ENCODE results near the gene UBA6.
"Not testable (repeated sequence)": the region's sequence is repeated elsewhere in the genome, so short reads cannot be mapped to it uniquely, and the experiment has no call there.

Gene UBA6

DNA sequence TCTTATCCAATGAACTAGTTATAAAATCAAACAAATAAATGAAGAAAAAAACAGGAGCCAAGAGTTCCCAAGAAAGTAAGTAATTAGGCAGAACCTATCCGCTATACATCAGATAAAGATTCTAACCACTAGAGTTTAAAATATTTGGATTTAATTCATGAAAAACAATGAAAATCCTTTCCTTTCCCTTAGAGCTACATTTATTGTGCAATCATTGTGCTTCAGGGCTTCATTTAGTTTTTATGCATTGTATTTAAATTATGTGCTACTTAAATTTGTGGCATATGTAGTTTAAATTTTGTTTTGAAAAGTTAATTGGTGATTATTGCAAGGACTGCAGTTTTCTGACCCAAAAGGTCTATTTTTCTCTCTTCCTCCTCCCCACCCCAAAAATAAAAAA, 35.3 kb upstream of the UBA6 start:
- TF ChIP-seq ZFX (IDR thresholded peaks at IDR 0.05; ENCODE audit: borderline replicate concordance) = no peak
- TF ChIP-seq, protein P1, sequence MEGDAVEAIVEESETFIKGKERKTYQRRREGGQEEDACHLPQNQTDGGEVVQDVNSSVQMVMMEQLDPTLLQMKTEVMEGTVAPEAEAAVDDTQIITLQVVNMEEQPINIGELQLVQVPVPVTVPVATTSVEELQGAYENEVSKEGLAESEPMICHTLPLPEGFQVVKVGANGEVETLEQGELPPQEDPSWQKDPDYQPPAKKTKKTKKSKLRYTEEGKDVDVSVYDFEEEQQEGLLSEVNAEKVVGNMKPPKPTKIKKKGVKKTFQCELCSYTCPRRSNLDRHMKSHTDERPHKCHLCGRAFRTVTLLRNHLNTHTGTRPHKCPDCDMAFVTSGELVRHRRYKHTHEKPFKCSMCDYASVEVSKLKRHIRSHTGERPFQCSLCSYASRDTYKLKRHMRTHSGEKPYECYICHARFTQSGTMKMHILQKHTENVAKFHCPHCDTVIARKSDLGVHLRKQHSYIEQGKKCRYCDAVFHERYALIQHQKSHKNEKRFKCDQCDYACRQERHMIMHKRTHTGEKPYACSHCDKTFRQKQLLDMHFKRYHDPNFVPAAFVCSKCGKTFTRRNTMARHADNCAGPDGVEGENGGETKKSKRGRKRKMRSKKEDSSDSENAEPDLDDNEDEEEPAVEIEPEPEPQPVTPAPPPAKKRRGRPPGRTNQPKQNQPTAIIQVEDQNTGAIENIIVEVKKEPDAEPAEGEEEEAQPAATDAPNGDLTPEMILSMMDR (IDR thresholded peaks at IDR 0.05) = no peak
- no peak overlapping the region for H3K27ac ChIP-seq

- TF ChIP-seq ZFX (IDR thresholded peaks at IDR 0.05; ENCODE audit: borderline replicate concordance) = no peak
- TF ChIP-seq, protein P1 (IDR thresholded peaks at IDR 0.05) = no peak
- no peak overlapping the region for H3K27ac ChIP-seq
Measured at GRCh38 chr4:67735325-67735724, 34.4 kb upstream of the UBA6 start.

- not testable (repeated sequence) for H3K27ac ChIP-seq
Measured at GRCh38 chr4:67730511-67730910, 29.6 kb upstream of the UBA6 start.

DNA sequence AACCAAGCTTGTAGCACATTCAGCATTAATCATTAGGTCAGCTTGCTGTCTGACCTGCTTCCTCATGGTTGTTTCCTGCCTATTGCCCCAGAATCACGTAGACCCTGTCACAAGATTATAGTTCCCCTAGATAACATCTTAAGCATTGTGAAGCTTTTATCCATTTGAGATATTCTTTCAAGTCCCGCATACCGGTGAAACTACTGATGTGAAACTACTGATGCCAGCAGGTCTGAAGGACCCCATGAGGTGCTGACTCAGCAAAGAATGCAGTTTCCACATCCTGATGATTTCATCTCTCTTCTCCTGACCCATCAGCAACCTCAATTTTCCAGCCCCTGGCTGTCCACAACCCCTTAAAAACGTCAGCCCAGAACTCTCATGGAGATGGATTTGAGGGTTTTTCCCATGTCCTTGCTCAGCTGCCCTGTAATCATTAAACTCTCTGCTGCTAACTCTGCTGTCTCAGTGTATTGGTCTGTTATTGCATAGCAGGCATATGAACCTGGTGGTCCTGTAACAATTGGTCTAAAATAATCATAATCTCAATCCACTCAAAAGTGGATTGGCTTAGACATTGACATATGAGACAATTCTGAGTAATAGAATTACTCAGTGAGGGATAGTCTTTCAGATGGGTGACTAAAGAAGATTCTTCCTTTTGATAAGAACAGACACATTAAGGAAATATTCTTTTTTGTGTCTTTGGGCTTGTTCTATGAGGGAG, 26.3 kb upstream of the UBA6 start:
- TF ChIP-seq, protein P1 (IDR thresholded peaks at IDR 0.05) = no peak
- TF ChIP-seq ZFX (IDR thresholded peaks at IDR 0.05; ENCODE audit: borderline replicate concordance) = no peak
- H3K27ac ChIP-seq = no peak overlapping the region

DNA sequence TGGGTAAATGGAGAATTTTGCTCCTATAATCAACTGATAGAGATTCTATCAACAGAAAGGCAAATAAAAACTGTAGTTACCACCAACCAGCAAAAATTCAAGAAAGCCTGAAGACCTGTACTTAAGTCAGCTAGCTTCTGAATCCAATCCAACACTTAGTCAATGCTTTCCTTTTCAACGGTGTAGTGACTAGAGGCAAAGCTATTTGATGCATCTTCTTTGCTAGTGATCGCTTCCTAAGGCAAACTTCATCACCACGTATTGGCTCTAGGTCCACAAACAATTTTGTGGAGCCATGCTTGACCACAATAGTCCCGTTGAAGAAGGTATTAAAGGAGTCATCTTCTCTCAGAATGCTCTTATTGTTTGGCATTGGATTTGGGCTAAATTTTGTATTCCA, 25.0 kb upstream of the UBA6 start:
- TF ChIP-seq, protein P1 (IDR thresholded peaks at IDR 0.05) = no peak
- no peak for TF ChIP-seq ZFX (IDR thresholded peaks at IDR 0.05; ENCODE audit: borderline replicate concordance)
- H3K27ac ChIP-seq = no peak overlapping the region

GRCh38 chr4:67725132-67725531, 24.2 kb upstream of the UBA6 start:
- no peak overlapping the region for H3K27ac ChIP-seq
- TF ChIP-seq, protein P1 (IDR thresholded peaks at IDR 0.05) = no peak
- no peak for TF ChIP-seq ZFX (IDR thresholded peaks at IDR 0.05; ENCODE audit: borderline replicate concordance)

- TF ChIP-seq ZFX (IDR thresholded peaks at IDR 0.05; ENCODE audit: borderline replicate concordance) = no peak
- TF ChIP-seq, protein P1 (IDR thresholded peaks at IDR 0.05) = no peak; the same call in 1 of the 2 replicates
- no peak overlapping the region for H3K27ac ChIP-seq
Measured at GRCh38 chr4:67723949-67724348, 23.0 kb upstream of the UBA6 start.

DNA sequence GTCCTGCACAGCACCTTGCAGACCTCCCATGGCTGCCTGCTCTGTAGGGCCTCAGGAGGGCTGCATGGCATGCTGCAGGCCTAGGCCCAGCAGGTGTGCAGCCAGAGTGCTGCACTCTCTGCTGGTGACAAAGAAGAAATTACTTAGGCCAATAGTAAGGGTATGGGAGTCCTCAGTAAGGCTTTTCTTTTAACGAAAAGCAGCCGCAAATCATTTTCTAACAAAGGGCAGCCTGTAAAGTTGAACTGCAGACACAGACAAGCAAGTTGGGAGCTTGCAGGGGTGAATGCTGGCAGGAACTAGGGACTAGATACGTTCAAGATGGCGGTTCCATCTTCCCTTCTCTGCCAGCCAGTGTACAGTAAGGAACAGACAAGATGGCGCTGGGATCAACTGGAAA, 22.4 kb upstream of the UBA6 start:
- no peak for TF ChIP-seq ZFX (IDR thresholded peaks at IDR 0.05; ENCODE audit: borderline replicate concordance)
- TF ChIP-seq, protein P1 (IDR thresholded peaks at IDR 0.05) = no peak
- no peak overlapping the region for H3K27ac ChIP-seq
